ENCODE results near the gene KCNJ12. TPM values are rescaled to one million over a fixed set of nuclear protein-coding genes. Genes with fewer than 3 reads are reported as not detected.
"Not testable (repeated sequence)": the region's sequence is repeated elsewhere in the genome, so short reads cannot be mapped to it uniquely, and the experiment has no call there.

The KCNJ12 gene
- polyA plus RNA-seq, 2 of the 4 experiments (the other 2 are of a cell fraction): 0.34 to 0.44 TPM

- CTCF ChIA-PET: no interaction called here
- DNase-seq (ENCODE audit: low read depth in 1 of 2, low spot score in 1 of 2): no peak
- Histone ChIP-seq H3K4me3 (no peak overlapping the region), H3K27ac (no peak overlapping the region), H3K4me1 (no peaks in the 10 kb centered on the region), H3K9me3 (no peaks in the 10 kb centered on the region), H3K4me2 (no peak overlapping the region)
- TF ChIP-seq RCOR1 (IDR thresholded peaks at IDR 0.05; ENCODE audit: low read depth, low read length) (no peak), TP53 (CRISPR knock-in tag; IDR thresholded peaks at IDR 0.05) (no peak), PBX3 (IDR thresholded peaks at IDR 0.05) (no peak), ELK1 (IDR thresholded peaks at IDR 0.05; ENCODE audit: low read depth, low read length) (no peak)
- POLR2A ChIA-PET: no interaction called here
- WGBS (ENCODE audit: missing lambda C conversion rate): 43% methylated on average over 10 of the region's 10 CpGs
- ATAC-seq: peak in 1 of 2 experiments; percentile 6; a peak in 2 of 6 replicates
- no peak for FAIRE-seq
These were observed 30.9 kb upstream of the KCNJ12 start for GRCh38 chr17:21345236-21345635.

- CTCF ChIA-PET; H3K27ac ChIP-seq; H3K4me3 ChIP-seq; H3K4me2 ChIP-seq; ATAC-seq; H3K9me3 ChIP-seq; H3K4me1 ChIP-seq; DNase-seq (ENCODE audit: low read depth in 1 of 2, low spot score in 1 of 2); FAIRE-seq; POLR2A ChIA-PET: not testable (repeated sequence)
- WGBS (ENCODE audit: missing lambda C conversion rate): no CpG with 5 or more reads among the region's 2 CpGs
These were observed 30.1 kb upstream of the KCNJ12 start for GRCh38 chr17:21346107-21346506.

- CTCF ChIA-PET; DNase-seq (ENCODE audit: low read depth in 1 of 2, low spot score in 1 of 2); H3K4me2 ChIP-seq; H3K9me3 ChIP-seq; H3K27ac ChIP-seq; POLR2A ChIA-PET; FAIRE-seq; H3K4me3 ChIP-seq; H3K4me1 ChIP-seq: not testable (repeated sequence)
- WGBS (ENCODE audit: missing lambda C conversion rate): 61% methylated on average over 8 of the region's 10 CpGs
- 0 out of 6 replicates have a peak, but pooled peaks of 1 of the 2 experiments have one; percentile 5 for ATAC-seq
These were observed 29.4 kb upstream of the KCNJ12 start for GRCh38 chr17:21346651-21347250.

- H3K4me1 ChIP-seq; H3K27ac ChIP-seq; H3K4me2 ChIP-seq; FAIRE-seq; ATAC-seq; CTCF ChIA-PET; H3K4me3 ChIP-seq; DNase-seq (ENCODE audit: low read depth in 1 of 2, low spot score in 1 of 2); H3K9me3 ChIP-seq; POLR2A ChIA-PET: not testable (repeated sequence)
- WGBS (ENCODE audit: missing lambda C conversion rate): 90% methylated on average over 6 of the region's 6 CpGs
These were observed 28.5 kb upstream of the KCNJ12 start for GRCh38 chr17:21347660-21348059.

- H3K27ac ChIP-seq; H3K9me3 ChIP-seq; DNase-seq (ENCODE audit: low read depth in 1 of 2, low spot score in 1 of 2); POLR2A ChIA-PET; H3K4me3 ChIP-seq; H3K4me1 ChIP-seq; FAIRE-seq; CTCF ChIA-PET; H3K4me2 ChIP-seq: not testable (repeated sequence)
- peak in 1 of 2 experiments; percentile 4; a peak in 1 of 6 replicates for ATAC-seq
- 75% methylated on average over 8 of the region's 14 CpGs for WGBS (ENCODE audit: missing lambda C conversion rate)
These were observed 27.9 kb upstream of the KCNJ12 start for GRCh38 chr17:21348081-21348925.

- CTCF ChIA-PET; H3K4me1 ChIP-seq; H3K4me2 ChIP-seq; ATAC-seq; H3K4me3 ChIP-seq; FAIRE-seq; DNase-seq (ENCODE audit: low read depth in 1 of 2, low spot score in 1 of 2); H3K9me3 ChIP-seq; POLR2A ChIA-PET; H3K27ac ChIP-seq: not testable (repeated sequence)
- WGBS (ENCODE audit: missing lambda C conversion rate): 60% methylated on average over 5 of the region's 7 CpGs
These were observed 27.3 kb upstream of the KCNJ12 start for GRCh38 chr17:21348926-21349261.

- CTCF ChIA-PET; H3K9me3 ChIP-seq; H3K4me3 ChIP-seq; H3K4me1 ChIP-seq; POLR2A ChIA-PET; DNase-seq (ENCODE audit: low read depth in 1 of 2, low spot score in 1 of 2); H3K4me2 ChIP-seq; H3K27ac ChIP-seq: not testable (repeated sequence)
- FAIRE-seq (peak; percentile 92), ATAC-seq (0 out of 6 replicates have a peak, but pooled peaks of 1 of the 2 experiments have one; percentile 10)
- 53% methylated on average over 6 of the region's 6 CpGs for WGBS (ENCODE audit: missing lambda C conversion rate)
These were observed 26.7 kb upstream of the KCNJ12 start for GRCh38 chr17:21349358-21350050.

- H3K4me3 ChIP-seq; ATAC-seq; H3K27ac ChIP-seq; H3K9me3 ChIP-seq; POLR2A ChIA-PET; H3K4me1 ChIP-seq; FAIRE-seq; H3K4me2 ChIP-seq; DNase-seq (ENCODE audit: low read depth in 1 of 2, low spot score in 1 of 2): not testable (repeated sequence)
- CTCF ChIA-PET: interaction anchor here (0.6 kb wide), 1 partner anchor 162 kb away, joined by 3 read pairs; no protein-coding TSS in a partner anchor
- WGBS (ENCODE audit: missing lambda C conversion rate): 80% methylated on average over 18 of the region's 19 CpGs
These were observed 25.7 kb upstream of the KCNJ12 start for GRCh38 chr17:21350495-21350894.

Data from A549 (cell line).